H1 (cell line): ENCODE measurements around the gene ESD. TPM values are rescaled to one million over a fixed set of nuclear protein-coding genes. Genes with fewer than 3 reads are reported as not detected.

ENCODE experiments used
- CHD2 ChIP-seq: IDR thresholded peaks from 2 replicates; pipeline ENCODE4 v1.6.1; 2012; ENCODE audit warnings: low read length, improper control_type of control experiment
- FOSL1 ChIP-seq: IDR thresholded peaks from 2 replicates; pipeline ENCODE4 v1.6.1; 2011; ENCODE audit warnings: mild to moderate bottlenecking, low read depth, low read length, moderate library complexity; ENCODE audit not compliant: insufficient read depth
- polyA plus RNA-seq, 7 experiments: library from polyadenylated mRNA; depleted of rRNA in 3 of 7; stranded (reverse) in 5 of 7; unstranded in 2 of 7; fragments of >200 nt in 5 of 7; fragments of 200-250 nt in 2 of 7; gene quantifications; 1 replicate in 5 of 7; 2 replicates in 1 of 7; 4 replicates in 1 of 7; pipeline versions ENCODE4 v1.2.1 to v1.2.3, GENCODE V29; 2011 to 2013; ENCODE audit warnings: missing spikeins in 2 of 7, mixed read lengths in 2 of 7
- total RNA-seq: library from RNA; stranded (reverse); fragmentation: NEBNext Ultra II Directional; extraction: Animal tissue kit (Norgen Biotek cat#: 25700); gene quantifications from 2 replicates; pipeline ENCODE4 v1.2.1, GENCODE V29; 2021

The ESD gene
- total and polyA plus RNA-seq, 2 of the 8 experiments (the other 6 are each of a cell fraction or from before 2014, with no cell fraction given), result 40.3 to 55.8 TPM

DNA sequence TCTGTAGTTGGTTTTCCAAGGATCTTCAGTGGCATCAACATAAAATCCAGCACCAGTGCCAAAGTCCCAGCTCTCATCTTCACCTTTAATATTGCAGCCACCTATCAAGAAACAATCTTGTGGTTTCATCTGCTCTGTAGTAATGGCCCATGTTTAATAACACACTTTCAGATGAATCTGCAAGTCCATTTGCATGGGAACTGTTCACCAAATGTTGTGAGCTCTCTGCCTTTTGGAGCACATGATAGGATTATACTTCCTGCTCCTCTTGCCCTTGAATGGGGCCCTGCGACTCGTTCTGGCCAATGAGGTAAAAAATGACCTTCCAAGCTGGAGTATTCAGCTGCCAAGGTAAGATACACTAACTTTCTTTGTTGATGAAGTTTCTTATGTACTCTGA is 14.3 kb downstream of the ESD start (continued):
- TF ChIP-seq FOSL1 (no peak), CHD2 (no peak)
